IPS-NIHi11 (cell line): Measurements from ENCODE around the gene JAK2.
"Not testable (repeated sequence)": the region's sequence is repeated elsewhere in the genome, so short reads cannot be mapped to it uniquely, and the experiment has no call there.

Experiments used
- DNase-seq: peaks from one replicate; pipeline ENCODE4 v3.0.0; 2012; ENCODE audit warnings: mixed read lengths, low spot score

JAK2 gene

GRCh38 chr9:4984621-4985385, at the start of gene JAK2:
TSS of gene JAK2 (plus strand) at chr9:4985272. CDS start at chr9:5021988, 36,716 bp downstream.
- peak; percentile 77 for DNase-seq

- DNase-seq = no peak
Observed at GRCh38 chr9:4936277-4936676, 48.8 kb upstream of the JAK2 start.

- no peak for DNase-seq
Observed at GRCh38 chr9:4936823-4937222, 48.2 kb upstream of the JAK2 start.

GRCh38 chr9:4937446-4937845, 47.6 kb upstream of the JAK2 start:
- no peak for DNase-seq

- DNase-seq = no peak
Observed at GRCh38 chr9:4938496-4938895, 46.6 kb upstream of the JAK2 start.

GRCh38 chr9:4939118-4939561, 45.9 kb upstream of the JAK2 start:
- DNase-seq = no peak

GRCh38 chr9:4942042-4942691, 42.9 kb upstream of the JAK2 start:
- DNase-seq = not testable (repeated sequence)

- DNase-seq = no peak
Observed at GRCh38 chr9:4943346-4943745, 41.7 kb upstream of the JAK2 start.

- not testable (repeated sequence) for DNase-seq
Observed at GRCh38 chr9:4944431-4945211, 40.5 kb upstream of the JAK2 start.

GRCh38 chr9:4946937-4947336, 38.1 kb upstream of the JAK2 start:
- no peak for DNase-seq

GRCh38 chr9:4955836-4956235, 29.2 kb upstream of the JAK2 start:
- no peak for DNase-seq

GRCh38 chr9:4959031-4959430, 26.0 kb upstream of the JAK2 start:
- DNase-seq = no peak

GRCh38 chr9:4962085-4962484, 23.0 kb upstream of the JAK2 start:
- no peak for DNase-seq

GRCh38 chr9:4964540-4964939, 20.5 kb upstream of the JAK2 start:
- no peak for DNase-seq

GRCh38 chr9:4965174-4965821, 19.8 kb upstream of the JAK2 start:
- DNase-seq = no peak

- no peak for DNase-seq
Observed at GRCh38 chr9:4967523-4967922, 17.5 kb upstream of the JAK2 start.

- DNase-seq = no peak
Observed at GRCh38 chr9:4969130-4969529, 15.9 kb upstream of the JAK2 start.

GRCh38 chr9:4970970-4971641, 14.0 kb upstream of the JAK2 start:
- DNase-seq = no peak

GRCh38 chr9:4973246-4973645, 11.8 kb upstream of the JAK2 start:
- DNase-seq = no peak

GRCh38 chr9:4973902-4974301, 11.2 kb upstream of the JAK2 start:
- no peak for DNase-seq

GRCh38 chr9:4979239-4979638, 5.8 kb upstream of the JAK2 start:
- no peak for DNase-seq
